Measurements from ENCODE around the gene SAPCD2.

SAPCD2 gene

DNA sequence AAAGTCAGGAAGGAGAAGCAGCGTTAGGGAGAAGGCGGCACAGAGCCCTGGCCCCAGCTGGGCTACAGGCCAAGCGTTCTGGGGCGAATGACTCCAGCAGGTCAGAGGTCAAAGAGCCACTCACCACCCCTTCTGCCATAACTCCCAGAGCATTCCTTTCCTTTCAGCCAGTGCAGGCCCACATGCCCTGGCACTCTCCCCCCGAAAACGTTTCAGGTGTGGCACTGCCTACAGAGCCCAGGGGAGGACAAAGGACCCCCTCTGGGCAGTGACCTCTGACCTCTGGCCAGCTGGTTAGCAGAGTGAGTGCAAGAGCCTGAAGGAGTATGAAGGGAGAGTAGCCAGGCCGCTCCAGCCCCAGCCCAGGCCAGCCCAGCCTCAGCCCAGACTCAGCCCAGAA lies 47.2 kb downstream of the SAPCD2 start:
- CTCF ChIA-PET, result interaction anchor here (1.0 to 11.2 kb wide), 2 partner anchors 13 to 75 kb away, joined by 3 to 97 read pairs; no protein-coding TSS in a partner anchor
- TF ChIP-seq, protein P1, sequence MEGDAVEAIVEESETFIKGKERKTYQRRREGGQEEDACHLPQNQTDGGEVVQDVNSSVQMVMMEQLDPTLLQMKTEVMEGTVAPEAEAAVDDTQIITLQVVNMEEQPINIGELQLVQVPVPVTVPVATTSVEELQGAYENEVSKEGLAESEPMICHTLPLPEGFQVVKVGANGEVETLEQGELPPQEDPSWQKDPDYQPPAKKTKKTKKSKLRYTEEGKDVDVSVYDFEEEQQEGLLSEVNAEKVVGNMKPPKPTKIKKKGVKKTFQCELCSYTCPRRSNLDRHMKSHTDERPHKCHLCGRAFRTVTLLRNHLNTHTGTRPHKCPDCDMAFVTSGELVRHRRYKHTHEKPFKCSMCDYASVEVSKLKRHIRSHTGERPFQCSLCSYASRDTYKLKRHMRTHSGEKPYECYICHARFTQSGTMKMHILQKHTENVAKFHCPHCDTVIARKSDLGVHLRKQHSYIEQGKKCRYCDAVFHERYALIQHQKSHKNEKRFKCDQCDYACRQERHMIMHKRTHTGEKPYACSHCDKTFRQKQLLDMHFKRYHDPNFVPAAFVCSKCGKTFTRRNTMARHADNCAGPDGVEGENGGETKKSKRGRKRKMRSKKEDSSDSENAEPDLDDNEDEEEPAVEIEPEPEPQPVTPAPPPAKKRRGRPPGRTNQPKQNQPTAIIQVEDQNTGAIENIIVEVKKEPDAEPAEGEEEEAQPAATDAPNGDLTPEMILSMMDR (IDR thresholded peaks at IDR 0.05; ENCODE audit: insufficient read depth, low read length, missing control alignments), result no peak
- no peak for DNase-seq (ENCODE audit: low read depth, low spot score)
- POLR2A ChIA-PET, result no interaction called here
- H3K4me3 ChIP-seq (ENCODE audit: low read depth, low read length), result no peak overlapping the region

DNA sequence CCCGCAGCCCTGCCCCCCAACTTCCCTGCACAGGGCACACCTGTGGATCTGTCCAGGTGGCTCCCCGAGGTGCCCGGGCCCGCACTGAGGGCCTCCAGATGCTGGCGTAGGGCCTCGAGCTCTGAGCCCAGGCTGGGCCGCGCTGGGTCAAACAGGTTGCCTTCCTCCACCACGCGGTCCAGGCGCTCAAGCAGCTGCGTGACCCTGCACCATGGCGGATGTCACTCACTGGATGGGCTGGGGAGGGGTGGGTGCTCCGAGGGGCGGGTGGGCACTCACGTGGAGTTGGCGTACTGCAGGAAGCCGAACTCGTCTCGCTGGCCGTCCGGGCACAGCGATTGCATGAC lies 47.7 kb downstream of the SAPCD2 start:
- ChIA-PET POLR2A (no interaction called here), CTCF (interaction anchor here (1.0 to 11.2 kb wide), 2 partner anchors 13 to 75 kb away, joined by 3 to 97 read pairs; no protein-coding TSS in a partner anchor)
- DNase-seq (ENCODE audit: low read depth, low spot score), result no peak
- TF ChIP-seq, protein P1 (IDR thresholded peaks at IDR 0.05; ENCODE audit: insufficient read depth, low read length, missing control alignments), result no peak
- H3K4me3 ChIP-seq (ENCODE audit: low read depth, low read length), result no peak overlapping the region

DNA sequence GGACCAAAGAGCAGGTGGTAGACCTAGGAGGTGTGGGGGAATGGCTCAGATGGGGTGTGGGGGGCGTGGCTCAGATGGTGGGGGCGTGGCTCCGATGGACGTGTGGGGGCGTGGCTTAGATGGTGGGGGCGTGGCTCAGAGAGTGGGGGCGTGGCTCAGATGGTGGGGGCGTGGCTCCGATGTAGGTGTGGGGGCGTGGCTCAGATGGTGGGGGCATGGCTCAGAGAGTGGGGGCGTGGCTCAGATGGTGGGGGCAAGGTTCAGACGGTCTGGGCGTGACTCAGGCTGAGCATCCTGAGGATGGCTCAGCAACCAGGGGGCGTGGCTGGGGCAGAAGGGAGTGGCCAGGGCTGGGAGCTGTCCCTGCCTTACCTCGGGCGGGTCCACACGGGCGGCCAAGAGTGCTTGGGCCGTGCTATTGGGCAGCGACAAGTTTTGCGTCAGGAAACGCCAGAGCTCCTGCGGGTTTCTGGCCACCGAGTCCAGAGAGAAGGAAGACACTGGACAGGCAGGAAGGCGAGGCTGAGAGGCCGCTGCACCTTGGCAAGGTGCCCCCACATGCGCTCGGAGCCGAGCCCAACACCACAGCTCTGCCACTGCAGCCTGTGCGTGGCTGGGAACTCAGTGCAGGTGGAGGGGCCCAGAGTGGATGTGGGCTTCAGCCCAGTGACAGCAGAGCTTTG lies 48.2 kb downstream of the SAPCD2 start:
- TF ChIP-seq, protein P1 (IDR thresholded peaks at IDR 0.05; ENCODE audit: insufficient read depth, low read length, missing control alignments), result no peak
- no peak for DNase-seq (ENCODE audit: low read depth, low spot score)
- ChIA-PET CTCF (interaction anchor here (1.0 to 11.2 kb wide), 4 partner anchors 8 to 74 kb away, joined by 3 to 97 read pairs (median 16); partner anchors contain the start of genes ABCA2 and FUT7), POLR2A (interaction anchor here (0.6 kb wide), 1 partner anchor 150 kb away, joined by 3 read pairs; no protein-coding TSS in a partner anchor)
- H3K4me3 ChIP-seq (ENCODE audit: low read depth, low read length), result no peak overlapping the region

DNA sequence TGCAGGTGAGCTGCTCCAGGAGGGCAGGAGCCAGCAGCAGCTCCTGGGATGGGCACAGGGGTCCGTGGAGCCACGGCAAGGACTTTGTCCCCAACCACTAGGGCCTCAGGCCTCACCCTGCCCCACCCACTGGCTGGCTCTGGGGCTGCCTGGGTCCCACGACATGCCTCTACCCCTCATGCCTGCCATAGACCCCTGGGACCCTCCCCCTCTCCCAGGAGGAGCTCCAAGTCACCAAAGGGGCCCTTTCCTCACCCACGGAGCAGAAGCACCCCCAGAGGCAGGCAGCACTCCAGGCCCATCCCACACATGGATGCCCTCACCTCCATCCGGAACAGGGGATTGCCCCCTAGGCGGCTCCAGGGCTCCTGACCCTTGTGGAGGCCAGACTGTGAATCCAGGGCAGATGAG lies 48.8 kb downstream of the SAPCD2 start:
- ChIA-PET CTCF (interaction anchor here (0.8 to 11.2 kb wide), 5 partner anchors 9 to 45 kb away, joined by 3 to 97 read pairs (median 7); partner anchors contain the start of genes ABCA2 and FUT7), POLR2A (no interaction called here)
- H3K4me3 ChIP-seq (ENCODE audit: low read depth, low read length), result no peak overlapping the region
- no peak for DNase-seq (ENCODE audit: low read depth, low spot score)
- TF ChIP-seq, protein P1 (IDR thresholded peaks at IDR 0.05; ENCODE audit: insufficient read depth, low read length, missing control alignments), result no peak

DNA sequence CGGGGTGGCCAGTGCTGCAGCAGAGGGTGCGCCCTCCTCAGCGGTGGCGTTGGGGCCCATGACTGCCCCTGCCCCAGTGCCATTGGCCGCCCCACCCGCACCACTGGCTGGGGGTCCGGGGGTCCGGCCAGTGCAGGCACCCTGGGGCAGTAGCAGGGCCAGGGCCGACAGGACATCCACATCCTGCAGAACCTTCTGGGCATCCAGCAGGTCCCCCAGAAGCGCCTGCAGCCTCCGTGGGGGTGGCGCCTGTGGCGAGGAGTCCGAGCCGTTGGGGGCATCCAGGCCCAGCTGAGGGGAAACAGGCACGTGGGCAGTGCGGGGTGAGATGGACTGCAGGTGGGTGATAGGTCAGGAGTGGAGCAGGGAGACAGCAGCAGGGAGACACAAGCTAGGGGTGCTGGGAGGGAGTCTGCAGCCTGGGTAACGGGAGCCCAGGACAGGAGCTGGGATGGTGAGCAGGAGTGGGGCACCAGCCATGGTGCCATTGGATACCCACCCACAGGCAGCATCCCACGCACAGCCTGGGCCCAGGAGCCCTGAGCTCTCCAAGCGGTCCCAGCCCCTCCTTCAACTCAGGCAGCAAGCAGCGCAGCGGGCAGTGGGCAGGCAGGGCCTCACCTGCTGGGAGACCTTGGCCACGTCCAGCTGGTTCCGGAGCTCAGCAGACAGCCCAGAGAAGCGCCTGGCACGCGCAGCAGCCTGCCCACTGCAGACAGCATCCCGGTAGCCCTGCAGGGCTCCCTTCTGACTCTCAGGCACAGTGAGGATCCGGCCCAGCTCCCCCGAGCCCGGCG lies 49.4 kb downstream of the SAPCD2 start:
- TF ChIP-seq, protein P1 (IDR thresholded peaks at IDR 0.05; ENCODE audit: insufficient read depth, low read length, missing control alignments), result no peak
- CTCF ChIA-PET, result interaction anchor here (0.8 to 11.2 kb wide), 5 partner anchors 9 to 45 kb away, joined by 3 to 97 read pairs (median 7); partner anchors contain the start of genes ABCA2 and FUT7

More for the DNA sequence above, 49.4 kb downstream of the SAPCD2 start:
- no peak overlapping the region for H3K4me3 ChIP-seq (ENCODE audit: low read depth, low read length)
- POLR2A ChIA-PET, result no interaction called here
- no peak for DNase-seq (ENCODE audit: low read depth, low spot score)

Measured in AG04449 (cell line).